Prostate gland (tissue), 2 donors: ENCODE results near the gene ZNF74. TPM values are rescaled to one million over a fixed set of nuclear protein-coding genes. Genes with fewer than 3 reads are reported as not detected.

Source experiments
- DNase-seq: peaks from one replicate; pipeline ENCODE4 v3.0.0-alpha.2; 2019; ENCODE audit warnings: low spot score
- H3K27ac ChIP-seq, 2 donors: fragments of 200-600 bp; sonication (generic); 2 replicates each; pipeline ENCODE4 v1.5.1; 2017 to 2019
- H3K27me3 ChIP-seq: fragments of 200-600 bp; sonication (generic); replicated peaks from 2 replicates; pipeline ENCODE4 v1.5.1; 2019; ENCODE audit not compliant: insufficient read depth
- H3K36me3 ChIP-seq, 2 donors: fragments of 200-600 bp; sonication (generic); 1 replicate in 1 of 2; 2 replicates in 1 of 2; pipeline versions ENCODE4 v1.5.1 to v1.8.1; 2017 to 2019
- H3K4me1 ChIP-seq: fragments of 200-600 bp; sonication (generic); replicated peaks from 2 replicates; pipeline ENCODE4 v1.5.1; 2019
- H3K4me3 ChIP-seq, 2 donors: fragments of 200-600 bp; sonication (generic); 2 replicates each; pipeline ENCODE4 v1.5.1; 2017 to 2019
- H3K9me3 ChIP-seq: fragments of 200-600 bp; sonication (generic); 2 replicates; pipeline ENCODE4 v1.5.1; 2017
- CTCF ChIP-seq, 4 experiments: fragments of 200-600 bp in 2 of 4; fragments of 450-650 bp in 2 of 4; sonication (generic) in 2 of 4; IDR thresholded peaks; 1 replicate in 3 of 4; 2 replicates in 1 of 4; pipeline ENCODE4 v1.5.1; 2016 to 2019; ENCODE audit warnings: antibody characterized with exemption in 4 of 4, mild to moderate bottlenecking in 2 of 4, moderate library complexity in 2 of 4
- POLR2A ChIP-seq: fragments of 450-650 bp; IDR thresholded peaks from one replicate; pipeline ENCODE4 v1.6.1; 2016; ENCODE audit warnings: antibody characterized with exemption, mild to moderate bottlenecking
- POLR2AphosphoS5 ChIP-seq: sonication (generic); formaldehyde crosslinking; IDR thresholded peaks from one replicate; pipeline ENCODE4 v1.6.1; 2017; ENCODE audit warnings: antibody characterized with exemption
- WGBS: methylation state at CpG from one replicate; pipeline ENCODE4 v1.1.5; 2018; 5-methylcytosine and 5-hydroxymethylcytosine counted together
- intact Hi-C: fragments of 100-400 bp; cut with DNase I; formaldehyde crosslinking; loops from one replicate; pipeline ENCODE4 v1.14.2; 2022
- total RNA-seq, 2 donors: library from RNA; depleted of rRNA; stranded (reverse); fragments of >200 nt; gene quantifications; one replicate each; pipeline ENCODE4 v1.1.0, GENCODE V29; 2016

ZNF74 gene
- total RNA-seq, 2 donors from 2014 or later, result 17.0 to 41.6 TPM

GRCh38 chr22:20395907-20396287 lies 1.9 kb downstream of the ZNF74 start:
- TF ChIP-seq CTCF (IDR thresholded peaks at IDR 0.05) (no peak), POLR2AphosphoS5 (no peak), POLR2A (no peak)
- WGBS, result 52% methylated on average over 2 of the region's 2 CpGs
- no peak for DNase-seq

GRCh38 chr22:20396639-20397038 lies 2.7 kb downstream of the ZNF74 start:
- intact Hi-C loops, result no loop called here
- Histone ChIP-seq H3K27ac (no peak overlapping the region), H3K36me3 (no peaks in the 10 kb centered on the region), H3K4me1 (peaks cover 10% of the 10 kb centered on the region), H3K27me3 (no peaks in the 10 kb centered on the region), H3K4me3 (no peak overlapping the region), H3K9me3 (no peaks in the 10 kb centered on the region)
- DNase-seq, result no peak
- 62% methylated on average over 1 of the region's 1 CpG for WGBS
- TF ChIP-seq POLR2AphosphoS5 (no peak), POLR2A (no peak), CTCF (IDR thresholded peaks at IDR 0.05) (no peak)

More at GRCh38 chr22:20395907-20396287, 1.9 kb downstream of the ZNF74 start:
- H3K9me3 ChIP-seq, result no peaks in the 10 kb centered on the region
- no peak overlapping the region for H3K27ac ChIP-seq
- H3K4me1 ChIP-seq, result peaks cover 10% of the 10 kb centered on the region
- H3K27me3 ChIP-seq, result no peaks in the 10 kb centered on the region
- intact Hi-C loops, result no loop called here
- no peak overlapping the region for H3K4me3 ChIP-seq
- no peaks in the 10 kb centered on the region for H3K36me3 ChIP-seq

GRCh38 chr22:20397498-20397897 lies 3.5 kb downstream of the ZNF74 start:
- no peak overlapping the region for H3K4me3 ChIP-seq
- peaks cover 10% of the 10 kb centered on the region for H3K4me1 ChIP-seq
- TF ChIP-seq CTCF (IDR thresholded peaks at IDR 0.05), result no peak
- no peak for TF ChIP-seq POLR2A
- TF ChIP-seq POLR2AphosphoS5, result no peak
- no peak for DNase-seq
- intact Hi-C loops, result no loop called here
- H3K27ac ChIP-seq, result no peak overlapping the region
- WGBS, result 96% methylated on average over 2 of the region's 2 CpGs
- no peaks in the 10 kb centered on the region for H3K36me3 ChIP-seq
- no peaks in the 10 kb centered on the region for H3K27me3 ChIP-seq
- H3K9me3 ChIP-seq, result no peaks in the 10 kb centered on the region

GRCh38 chr22:20398420-20398819 lies 4.5 kb downstream of the ZNF74 start:
- no peak overlapping the region for H3K4me3 ChIP-seq
- 97% methylated on average over 5 of the region's 5 CpGs for WGBS
- no peak overlapping the region for H3K27ac ChIP-seq
- H3K27me3 ChIP-seq, result no peaks in the 10 kb centered on the region
- peaks cover 10% of the 10 kb centered on the region for H3K4me1 ChIP-seq
- DNase-seq, result no peak
- H3K9me3 ChIP-seq, result no peaks in the 10 kb centered on the region
- H3K36me3 ChIP-seq, result no peaks in the 10 kb centered on the region
- TF ChIP-seq POLR2AphosphoS5 (no peak), POLR2A (no peak), CTCF (IDR thresholded peaks at IDR 0.05) (no peak)
- intact Hi-C loops, result no loop called here

GRCh38 chr22:20399866-20400605 lies 6.1 kb downstream of the ZNF74 start:
- no peaks in the 10 kb centered on the region for H3K27me3 ChIP-seq
- no peaks in the 10 kb centered on the region for H3K9me3 ChIP-seq
- no peaks in the 10 kb centered on the region for H3K36me3 ChIP-seq
- 90% methylated on average over 4 of the region's 4 CpGs for WGBS
- H3K4me3 ChIP-seq, result no peak overlapping the region
- H3K27ac ChIP-seq, result no peak overlapping the region
- H3K4me1 ChIP-seq, result peaks cover 7% of the 10 kb centered on the region
- intact Hi-C loops, result no loop called here
- no peak for DNase-seq
- TF ChIP-seq POLR2AphosphoS5, result no peak
- TF ChIP-seq CTCF (IDR thresholded peaks at IDR 0.05), result no peak
- no peak for TF ChIP-seq POLR2A
